ENCODE measurements around the gene SHISAL1.

GRCh38 chr22:44237290-44237689 is 75.5 kb downstream of the SHISAL1 start:
- no peak for TF ChIP-seq POLR2A (IDR thresholded peaks at IDR 0.05)
- TF ChIP-seq, protein P1, sequence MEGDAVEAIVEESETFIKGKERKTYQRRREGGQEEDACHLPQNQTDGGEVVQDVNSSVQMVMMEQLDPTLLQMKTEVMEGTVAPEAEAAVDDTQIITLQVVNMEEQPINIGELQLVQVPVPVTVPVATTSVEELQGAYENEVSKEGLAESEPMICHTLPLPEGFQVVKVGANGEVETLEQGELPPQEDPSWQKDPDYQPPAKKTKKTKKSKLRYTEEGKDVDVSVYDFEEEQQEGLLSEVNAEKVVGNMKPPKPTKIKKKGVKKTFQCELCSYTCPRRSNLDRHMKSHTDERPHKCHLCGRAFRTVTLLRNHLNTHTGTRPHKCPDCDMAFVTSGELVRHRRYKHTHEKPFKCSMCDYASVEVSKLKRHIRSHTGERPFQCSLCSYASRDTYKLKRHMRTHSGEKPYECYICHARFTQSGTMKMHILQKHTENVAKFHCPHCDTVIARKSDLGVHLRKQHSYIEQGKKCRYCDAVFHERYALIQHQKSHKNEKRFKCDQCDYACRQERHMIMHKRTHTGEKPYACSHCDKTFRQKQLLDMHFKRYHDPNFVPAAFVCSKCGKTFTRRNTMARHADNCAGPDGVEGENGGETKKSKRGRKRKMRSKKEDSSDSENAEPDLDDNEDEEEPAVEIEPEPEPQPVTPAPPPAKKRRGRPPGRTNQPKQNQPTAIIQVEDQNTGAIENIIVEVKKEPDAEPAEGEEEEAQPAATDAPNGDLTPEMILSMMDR (IDR thresholded peaks at IDR 0.05), result no peak

Data from Peyer's patch (tissue), 4 donors.